Liver (tissue), 9 donors: ENCODE results near the gene JADE3. TPM values are rescaled to one million over a fixed set of nuclear protein-coding genes. Genes with fewer than 3 reads are reported as not detected.

Experiments
- DNase-seq: peaks from one replicate; pipeline ENCODE4 v3.0.0-alpha.2; 2017; ENCODE audit warnings: low spot score
- H3K27ac ChIP-seq, 2 donors: one replicate each; pipeline ENCODE4 v1.7.0; 2013; ENCODE audit warnings: inconsistent platforms in 2 of 2, low read length in 2 of 2, control low read depth in 1 of 2, low read depth in 1 of 2, mild to moderate bottlenecking in 1 of 2
- H3K27me3 ChIP-seq, 4 donors: one replicate each; pipeline versions ENCODE4 v1.6.1 to v1.7.0; 2013; ENCODE audit warnings: low read length in 3 of 4, inconsistent platforms in 1 of 4, mild to moderate bottlenecking in 1 of 4, moderate library complexity in 1 of 4; ENCODE audit not compliant: control insufficient read depth in 4 of 4, insufficient read depth in 4 of 4
- H3K36me3 ChIP-seq, 4 donors: one replicate each; pipeline versions ENCODE4 v1.6.1 to v1.7.0; 2013; ENCODE audit warnings: low read length in 3 of 4, mild to moderate bottlenecking in 3 of 4, low read depth in 1 of 4, moderate library complexity in 1 of 4; ENCODE audit not compliant: control insufficient read depth in 4 of 4, insufficient read depth in 3 of 4
- H3K4me1 ChIP-seq, 4 donors: one replicate each; pipeline versions ENCODE4 v1.6.1 to v1.7.0; 2013; ENCODE audit warnings: low read length in 3 of 4, mild to moderate bottlenecking in 3 of 4, moderate library complexity in 1 of 4; ENCODE audit not compliant: control insufficient read depth in 4 of 4, insufficient read depth in 4 of 4
- H3K4me3 ChIP-seq, 3 donors: one replicate each; pipeline versions ENCODE4 v1.6.1 to v1.7.0; 2013; ENCODE audit warnings: low read length in 3 of 3, control low read depth in 1 of 3, low read depth in 1 of 3, mild to moderate bottlenecking in 1 of 3
- H3K9ac ChIP-seq, 2 donors: one replicate each; pipeline ENCODE4 v1.7.0; 2013; ENCODE audit warnings: low read length in 2 of 2, mild to moderate bottlenecking in 2 of 2, moderate library complexity in 2 of 2, control low read depth in 1 of 2, low read depth in 1 of 2
- H3K9me3 ChIP-seq, 4 donors: one replicate each; pipeline versions ENCODE4 v1.6.1 to v1.7.0; 2013; ENCODE audit warnings: low read length in 3 of 4; ENCODE audit not compliant: control insufficient read depth in 4 of 4
- ATF3 ChIP-seq: IDR thresholded peaks from 2 replicates; pipeline ENCODE4 v1.6.1; 2016; ENCODE audit warnings: antibody characterized with exemption
- CTCF ChIP-seq: fragments of 150-350 bp; IDR thresholded peaks from 2 replicates; pipeline ENCODE4 v1.5.1; 2017; ENCODE audit warnings: improper control_type of control experiment, low read depth, low read length; ENCODE audit not compliant: missing input control
- EGR1 ChIP-seq, 2 donors: IDR thresholded peaks; 2 replicates each; pipeline ENCODE4 v1.6.1; 2016 to 2018; ENCODE audit warnings: antibody characterized with exemption in 2 of 2, low read depth in 2 of 2
- FOXA1 ChIP-seq: IDR thresholded peaks from 2 replicates; pipeline ENCODE4 v1.6.1; 2016; ENCODE audit warnings: antibody characterized with exemption
- FOXA2 ChIP-seq: IDR thresholded peaks from 2 replicates; pipeline ENCODE4 v1.6.1; 2016; ENCODE audit warnings: antibody characterized with exemption
- GABPA ChIP-seq, 2 donors: IDR thresholded peaks in 1 of 2; conservative IDR thresholded peaks in 1 of 2; 2 replicates each; pipeline ENCODE4 v1.6.1; 2016; ENCODE audit warnings: antibody characterized with exemption in 2 of 2, mild to moderate bottlenecking in 1 of 2, moderate library complexity in 1 of 2
- HNF4A ChIP-seq, 2 donors: conservative IDR thresholded peaks; 2 replicates each; pipeline ENCODE4 v1.6.1; 2016; ENCODE audit warnings: antibody characterized with exemption in 2 of 2, mild to moderate bottlenecking in 2 of 2
- HNF4G ChIP-seq: IDR thresholded peaks from 2 replicates; pipeline ENCODE4 v1.6.1; 2016; ENCODE audit warnings: antibody characterized with exemption
- JUND ChIP-seq, 2 donors: IDR thresholded peaks; 2 replicates each; pipeline ENCODE4 v1.6.1; 2016; ENCODE audit warnings: antibody characterized with exemption in 2 of 2
- MAX ChIP-seq: IDR thresholded peaks from 2 replicates; pipeline ENCODE4 v1.6.1; 2016; ENCODE audit warnings: antibody characterized with exemption
- NR2F2 ChIP-seq: IDR thresholded peaks from 2 replicates; pipeline ENCODE4 v1.6.1; 2016; ENCODE audit warnings: antibody characterized with exemption
- RAD21 ChIP-seq, 2 donors: IDR thresholded peaks; 2 replicates each; pipeline ENCODE4 v1.6.1; 2016; ENCODE audit warnings: antibody characterized with exemption in 2 of 2, mild to moderate bottlenecking in 2 of 2
- REST ChIP-seq: IDR thresholded peaks from 2 replicates; pipeline ENCODE4 v1.6.1; 2016; ENCODE audit warnings: antibody characterized with exemption, mild to moderate bottlenecking
- RXRA ChIP-seq, 2 donors: IDR thresholded peaks; 2 replicates each; pipeline ENCODE4 v1.6.1; 2017 to 2018; ENCODE audit warnings: antibody characterized with exemption in 2 of 2, mild to moderate bottlenecking in 1 of 2
- SP1 ChIP-seq: IDR thresholded peaks from 2 replicates; pipeline ENCODE4 v1.6.1; 2018; ENCODE audit warnings: antibody characterized with exemption, mild to moderate bottlenecking
- TAF1 ChIP-seq: conservative IDR thresholded peaks from 2 replicates; pipeline ENCODE4 v1.6.1; 2016; ENCODE audit warnings: antibody characterized with exemption, mild to moderate bottlenecking
- YY1 ChIP-seq: IDR thresholded peaks from 2 replicates; pipeline ENCODE4 v1.6.1; 2016; ENCODE audit warnings: antibody characterized with exemption, mild to moderate bottlenecking
- ZBTB33 ChIP-seq: IDR thresholded peaks from 2 replicates; pipeline ENCODE4 v1.6.1; 2016; ENCODE audit warnings: antibody characterized with exemption
- WGBS: extraction: QIAGEN DNeasy Blood & Tissue Kit; methylation state at CpG from one replicate; pipeline ENCODE4 v1.1.7; 2013; 5-methylcytosine and 5-hydroxymethylcytosine counted together
- polyA plus RNA-seq, 2 donors: library from polyadenylated mRNA; stranded (reverse) in 1 of 2; unstranded in 1 of 2; fragments of 200-250 nt in 1 of 2; fragments of >200 nt in 1 of 2; fragmentation: Nextera tagmentation in 1 of 2; extraction: Ambion mirVana in 1 of 2; gene quantifications; one replicate each; pipeline versions ENCODE4 v1.2.1 to v1.2.3, GENCODE V29; 2013 to 2015
- total RNA-seq, 2 donors: library from RNA; depleted of rRNA; stranded (reverse); fragments of >200 nt; gene quantifications; one replicate each; pipeline ENCODE4 v1.2.3, GENCODE V29; 2014
- donor health status: healthy.
- donor health status: healthy.
- donor health status: healthy.
- donor health status: healthy.
- donor health status: healthy.

The JADE3 gene
- total and polyA plus RNA-seq, 4 donors, result 2.6 to 9.0 (median 5.2) TPM

- DNase-seq, result no peak
- 39% methylated on average over 4 of the region's 4 CpGs for WGBS
- Histone ChIP-seq H3K27ac (no peak overlapping the region), H3K9ac (no peak overlapping the region), H3K27me3 (no peaks in the 10 kb centered on the region), H3K9me3 (no peaks in the 10 kb centered on the region), H3K4me1 (peaks cover 0 to 4% (median 2%) of the 10 kb centered on the region in 4 donors), H3K4me3 (no peak overlapping the region), H3K36me3 (no peaks in the 10 kb centered on the region)
- TF ChIP-seq ATF3 (no peak), YY1 (no peak), REST (no peak), MAX (no peak), RXRA (IDR thresholded peaks at IDR 0.05) (peak in 1 of 2 donors; percentile 16), EGR1 (IDR thresholded peaks at IDR 0.05; ENCODE audit: low read depth in 2 of 2) (no peak)
These were observed 23.1 kb downstream of the JADE3 start for GRCh38 chrX:46935295-46935694.

- Histone ChIP-seq H3K4me1 (peaks cover 0 to 4% (median 2%) of the 10 kb centered on the region in 4 donors), H3K27ac (no peak overlapping the region), H3K4me3 (no peak overlapping the region), H3K36me3 (no peaks in the 10 kb centered on the region), H3K9ac (no peak overlapping the region), H3K9me3 (no peaks in the 10 kb centered on the region), H3K27me3 (no peaks in the 10 kb centered on the region)
- no peak for DNase-seq
- 92% methylated on average over 7 of the region's 7 CpGs for WGBS
- TF ChIP-seq ZBTB33 (no peak), HNF4G (no peak), MAX (no peak), YY1 (no peak), REST (no peak), FOXA2 (no peak), TAF1 (no peak), ATF3 (no peak), JUND (IDR thresholded peaks at IDR 0.05) (no peak), NR2F2 (no peak), CTCF (no peak), RAD21 (IDR thresholded peaks at IDR 0.05) (no peak), FOXA1 (no peak), GABPA (IDR thresholded peaks at IDR 0.05 in 1 of 2, conservative IDR thresholded peaks at IDR 0.05 in 1 of 2) (no peak), EGR1 (IDR thresholded peaks at IDR 0.05; ENCODE audit: low read depth in 2 of 2) (no peak), RXRA (IDR thresholded peaks at IDR 0.05) (no peak), HNF4A (conservative IDR thresholded peaks at IDR 0.05) (no peak), SP1 (no peak)
These were observed 26.4 kb downstream of the JADE3 start for GRCh38 chrX:46938589-46938988.
